HUES6 (cell line): ENCODE measurements around the gene MEI4.
"Not testable (repeated sequence)": the region's sequence is repeated elsewhere in the genome, so short reads cannot be mapped to it uniquely, and the experiment has no call there.

Experiments
- H3K27ac ChIP-seq: 2 replicates; pipeline ENCODE4 v1.7.0; 2013; ENCODE audit warnings: low read depth, mild to moderate bottlenecking, low read length, inconsistent platforms
- H3K27me3 ChIP-seq: 2 replicates; pipeline ENCODE4 v1.6.1; 2013; ENCODE audit warnings: low read length; ENCODE audit not compliant: control insufficient read depth, insufficient read depth
- H3K36me3 ChIP-seq: 2 replicates; pipeline ENCODE4 v1.6.1; 2013; ENCODE audit warnings: low read length; ENCODE audit not compliant: control insufficient read depth, insufficient read depth
- H3K4me1 ChIP-seq: 2 replicates; pipeline ENCODE4 v1.6.1; 2013; ENCODE audit warnings: low read length; ENCODE audit not compliant: control insufficient read depth, insufficient read depth
- H3K4me3 ChIP-seq: 2 replicates; pipeline ENCODE4 v1.5.1; 2013; ENCODE audit warnings: low read depth, low read length
- H3K9ac ChIP-seq: one replicate; pipeline ENCODE4 v1.6.1; 2013; ENCODE audit warnings: mild to moderate bottlenecking, low read length
- H3K9me3 ChIP-seq: 2 replicates; pipeline ENCODE4 v1.6.1; 2013; ENCODE audit warnings: low read depth, low read length; ENCODE audit not compliant: control insufficient read depth, insufficient read depth

Gene MEI4

DNA sequence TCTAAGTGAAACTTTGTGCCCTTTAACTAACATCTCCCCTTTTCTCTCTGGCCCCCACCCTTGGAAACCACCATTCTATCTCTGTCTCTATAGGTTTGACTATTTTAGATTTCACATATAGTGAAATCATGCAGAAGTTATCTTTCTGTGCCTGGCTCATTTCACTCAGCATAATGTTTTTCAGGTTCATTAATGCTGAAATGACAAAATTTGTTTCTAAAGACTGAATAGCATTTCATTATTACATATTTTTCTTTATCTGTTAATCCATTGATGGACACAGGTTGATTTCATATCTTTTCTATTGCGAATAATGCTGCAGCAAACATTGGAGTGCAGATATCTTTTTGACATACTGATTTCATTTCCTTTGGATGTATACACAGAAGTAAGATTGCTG, 30.7 kb downstream of the MEI4 start:
- Histone ChIP-seq H3K27me3 (no peaks in the 10 kb centered on the region), H3K9ac (no peak overlapping the region), H3K27ac (no peak overlapping the region), H3K4me3 (no peak overlapping the region), H3K9me3 (no peaks in the 10 kb centered on the region), H3K4me1 (no peaks in the 10 kb centered on the region), H3K36me3 (no peaks in the 10 kb centered on the region)

DNA sequence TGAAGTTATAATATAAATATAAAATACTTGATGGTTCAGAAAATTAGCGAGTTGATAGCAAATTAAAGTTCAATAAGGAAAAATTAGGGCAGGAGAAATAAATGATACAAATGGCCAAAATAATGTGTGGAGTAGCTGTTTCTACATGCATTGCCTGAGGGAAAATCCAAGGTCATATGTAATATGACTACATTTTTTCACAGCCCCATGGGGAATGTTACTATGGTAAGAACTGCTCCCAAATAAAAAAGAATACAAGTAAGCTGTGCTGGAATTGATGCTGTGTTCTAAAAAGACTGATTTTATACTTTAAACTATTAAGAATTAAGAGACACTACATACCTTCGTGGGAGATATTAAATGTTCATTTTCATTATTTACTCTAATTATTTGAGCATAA, 34.1 kb downstream of the MEI4 start:
- Histone ChIP-seq H3K4me3 (no peak overlapping the region), H3K27ac (no peak overlapping the region), H3K9ac (no peak overlapping the region), H3K9me3 (no peaks in the 10 kb centered on the region), H3K36me3 (no peaks in the 10 kb centered on the region), H3K4me1 (no peaks in the 10 kb centered on the region), H3K27me3 (no peaks in the 10 kb centered on the region)

DNA sequence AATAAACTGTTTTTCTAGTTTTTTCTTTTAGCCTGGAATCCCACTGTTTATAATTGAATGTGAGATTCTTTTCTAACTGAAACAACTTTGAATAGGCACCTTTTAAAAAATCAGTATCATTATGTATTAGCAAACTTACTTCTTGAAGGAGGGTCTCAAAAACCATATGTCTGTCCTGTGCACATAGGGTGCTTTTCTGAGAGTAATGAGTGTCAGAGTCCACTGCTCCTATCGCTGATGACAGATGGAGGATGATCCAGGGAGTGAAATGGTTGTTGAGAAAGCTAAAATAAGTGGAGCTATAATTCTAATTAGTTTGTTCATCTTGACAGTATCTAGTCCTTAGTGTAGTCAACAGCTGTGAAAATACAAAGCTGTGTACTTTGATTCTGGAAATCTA, 35.8 kb downstream of the MEI4 start:
- Histone ChIP-seq H3K27ac (no peak overlapping the region), H3K27me3 (no peaks in the 10 kb centered on the region), H3K4me1 (no peaks in the 10 kb centered on the region)

DNA sequence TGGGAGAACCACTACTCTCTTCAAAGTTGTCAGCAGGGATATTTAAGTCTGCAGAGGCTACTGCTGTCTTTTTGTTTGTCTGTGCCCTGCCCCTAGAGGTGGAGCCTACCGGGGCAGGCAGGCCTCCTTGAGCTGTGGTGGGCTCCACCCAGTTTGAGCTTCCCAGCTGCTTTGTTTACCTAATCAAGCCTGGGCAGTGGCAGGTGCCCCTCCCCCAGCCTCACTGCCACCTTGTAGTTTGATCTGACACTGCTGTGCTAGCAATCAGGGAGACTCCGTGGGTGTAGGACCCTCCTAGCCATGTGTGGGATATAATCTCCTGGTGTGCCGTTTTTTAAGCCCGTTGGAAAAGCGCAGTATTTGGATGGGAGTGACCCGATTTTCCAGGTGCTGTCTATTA, 47.3 kb downstream of the MEI4 start:
- not testable (repeated sequence) for H3K4me3 ChIP-seq, H3K36me3 ChIP-seq, H3K27me3 ChIP-seq, H3K9ac ChIP-seq, H3K4me1 ChIP-seq, H3K27ac ChIP-seq
- peaks cover 13% of the 10 kb centered on the region for H3K9me3 ChIP-seq

More for the DNA sequence above, 35.8 kb downstream of the MEI4 start:
- Histone ChIP-seq H3K36me3 (no peaks in the 10 kb centered on the region), H3K4me3 (no peak overlapping the region), H3K9ac (no peak overlapping the region), H3K9me3 (no peaks in the 10 kb centered on the region)

DNA sequence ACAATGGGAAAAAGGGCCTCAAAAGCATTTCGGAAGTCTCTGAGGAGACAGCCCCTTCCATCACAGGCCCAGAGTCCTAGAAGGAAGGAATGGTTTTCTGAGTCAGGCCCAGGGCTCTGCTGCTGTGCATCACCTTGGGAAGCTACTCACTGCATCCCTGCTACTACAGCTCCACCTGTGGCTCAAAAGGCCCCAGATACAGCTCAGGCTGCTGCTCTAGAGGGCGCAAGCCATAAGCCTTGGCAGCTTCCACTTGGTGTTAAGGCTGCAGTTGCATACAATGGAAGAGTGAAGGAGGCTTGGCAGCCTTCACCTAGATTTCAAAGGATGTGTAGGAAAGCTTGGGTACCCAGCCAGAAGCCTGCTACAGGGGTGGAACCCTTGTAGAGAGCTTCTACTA, 54.8 kb downstream of the MEI4 start:
- H3K4me1 ChIP-seq: peaks cover 8% of the 10 kb centered on the region; the same call in 1 of the 2 replicates
- no peak overlapping the region for H3K27ac ChIP-seq
- no peak overlapping the region for H3K9ac ChIP-seq
- no peaks in the 10 kb centered on the region for H3K36me3 ChIP-seq
- no peaks in the 10 kb centered on the region for H3K27me3 ChIP-seq
- peaks cover 17% of the 10 kb centered on the region for H3K9me3 ChIP-seq
- no peak overlapping the region for H3K4me3 ChIP-seq

DNA sequence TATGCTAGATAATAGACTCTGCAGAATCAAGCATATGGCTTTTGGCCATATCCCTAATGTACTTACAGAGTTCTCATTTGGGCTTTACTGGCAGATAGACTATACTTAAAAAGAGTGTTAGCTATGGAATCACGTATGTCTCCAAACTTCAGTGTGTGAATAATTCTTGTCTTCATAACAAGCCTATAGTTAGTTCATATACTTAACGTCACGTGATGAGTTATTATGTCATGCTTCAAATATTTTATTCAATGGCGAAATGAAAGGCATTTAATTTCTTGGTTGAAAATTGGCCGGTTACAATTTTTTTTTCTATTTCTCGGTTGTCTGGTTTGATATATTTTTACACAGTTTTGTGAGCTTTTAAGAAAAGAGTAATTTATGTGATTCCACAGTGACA, 62.7 kb downstream of the MEI4 start:
- Histone ChIP-seq H3K4me1 (peaks cover 10% of the 10 kb centered on the region), H3K36me3 (no peaks in the 10 kb centered on the region), H3K9me3 (no peaks in the 10 kb centered on the region), H3K9ac (no peak overlapping the region), H3K4me3 (no peak overlapping the region), H3K27me3 (no peaks in the 10 kb centered on the region), H3K27ac (peak overlapping the region; percentile 85; the same call in 1 of the 2 replicates)

DNA sequence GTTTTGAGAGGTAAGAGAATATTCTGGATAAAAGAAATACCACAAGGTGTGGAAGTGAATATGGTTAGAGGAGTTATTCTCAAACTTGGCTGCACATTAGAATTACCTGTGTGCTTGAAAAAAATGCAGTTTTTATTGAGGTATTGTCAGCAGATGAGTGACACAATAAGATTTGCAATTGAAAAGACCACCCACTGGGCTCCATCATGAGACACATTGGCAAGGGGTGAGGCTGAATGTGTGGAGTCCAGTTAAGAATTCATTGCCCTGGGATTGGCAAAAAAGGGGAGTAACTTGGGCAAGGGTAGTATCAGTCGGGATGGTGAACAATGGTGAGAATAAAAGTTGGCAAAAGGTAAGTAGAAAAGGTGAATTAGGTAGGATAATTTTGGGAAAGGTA, 63.5 kb downstream of the MEI4 start:
- H3K36me3 ChIP-seq: no peaks in the 10 kb centered on the region
- no peaks in the 10 kb centered on the region for H3K27me3 ChIP-seq
- no peaks in the 10 kb centered on the region for H3K9me3 ChIP-seq
- peaks cover 10% of the 10 kb centered on the region for H3K4me1 ChIP-seq
- H3K27ac ChIP-seq: peak overlapping the region; percentile 85
- no peak overlapping the region for H3K4me3 ChIP-seq
- no peak overlapping the region for H3K9ac ChIP-seq

DNA sequence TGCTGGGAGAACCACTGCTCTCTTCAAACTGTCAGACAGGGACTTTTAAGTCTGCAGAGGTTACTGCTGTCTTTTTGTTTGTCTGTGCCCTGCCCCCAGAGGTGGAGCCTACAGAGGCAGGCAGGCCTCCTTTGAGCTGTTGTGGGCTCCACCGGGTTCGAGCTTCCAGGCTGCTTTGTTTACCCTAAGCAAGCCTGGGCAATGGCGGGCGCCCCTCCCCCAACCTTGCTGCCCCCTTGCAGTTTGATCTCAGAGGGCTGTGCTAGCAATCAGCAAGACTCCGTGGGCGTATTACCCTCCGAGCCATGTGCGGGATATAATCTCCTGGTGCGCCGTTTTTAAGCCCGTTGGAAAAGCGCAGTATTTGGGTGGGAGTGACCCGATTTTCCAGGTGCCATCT, 83.2 kb downstream of the MEI4 start:
- H3K4me3 ChIP-seq, H3K27ac ChIP-seq, H3K4me1 ChIP-seq, H3K36me3 ChIP-seq, H3K27me3 ChIP-seq, H3K9ac ChIP-seq: not testable (repeated sequence)
- H3K9me3 ChIP-seq: peaks cover 18% of the 10 kb centered on the region

DNA sequence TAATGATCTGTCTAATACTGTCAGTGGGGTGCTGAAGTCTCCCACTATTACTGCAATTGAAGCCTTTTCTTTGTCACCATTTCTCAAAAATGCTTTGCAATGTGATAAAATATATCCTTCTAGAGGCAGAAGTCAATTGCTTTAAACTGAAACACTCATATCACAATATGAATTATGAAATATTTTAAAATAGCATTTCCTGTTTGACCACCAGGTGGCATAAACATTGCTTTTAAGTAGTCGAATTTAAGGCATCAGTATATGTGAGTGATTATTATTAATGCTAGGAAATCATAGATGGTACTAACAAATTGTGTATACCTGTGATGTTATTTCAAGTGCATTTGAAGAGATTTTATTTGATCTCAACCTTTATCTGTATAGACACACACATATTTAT, 87.5 kb downstream of the MEI4 start:
- Histone ChIP-seq H3K9me3 (peaks cover 18% of the 10 kb centered on the region), H3K36me3 (no peaks in the 10 kb centered on the region), H3K4me3 (no peak overlapping the region), H3K27me3 (no peaks in the 10 kb centered on the region), H3K9ac (no peak overlapping the region), H3K27ac (no peak overlapping the region), H3K4me1 (no peaks in the 10 kb centered on the region)

DNA sequence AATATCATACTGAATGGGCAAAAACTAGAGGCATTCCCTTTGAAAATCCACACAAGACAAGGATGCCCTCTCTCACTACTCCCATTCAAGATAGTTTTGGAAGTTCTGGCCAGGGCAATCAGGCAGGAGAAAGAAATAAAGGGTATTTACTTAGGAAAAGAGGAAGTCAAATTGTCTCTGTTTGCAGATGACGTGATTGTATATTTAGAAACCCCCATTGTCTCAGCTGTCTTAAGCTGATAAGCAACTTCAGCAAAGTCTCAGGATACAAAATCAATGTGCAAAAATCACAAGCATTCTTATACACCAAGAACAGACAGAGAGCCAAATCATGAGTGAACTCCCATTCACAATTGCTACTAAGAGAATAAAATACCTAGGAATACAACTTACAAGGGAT, 99.3 kb downstream of the MEI4 start:
- H3K9me3 ChIP-seq: peaks cover 13% of the 10 kb centered on the region
- H3K27me3 ChIP-seq, H3K4me1 ChIP-seq, H3K36me3 ChIP-seq, H3K27ac ChIP-seq, H3K4me3 ChIP-seq, H3K9ac ChIP-seq: not testable (repeated sequence)

DNA sequence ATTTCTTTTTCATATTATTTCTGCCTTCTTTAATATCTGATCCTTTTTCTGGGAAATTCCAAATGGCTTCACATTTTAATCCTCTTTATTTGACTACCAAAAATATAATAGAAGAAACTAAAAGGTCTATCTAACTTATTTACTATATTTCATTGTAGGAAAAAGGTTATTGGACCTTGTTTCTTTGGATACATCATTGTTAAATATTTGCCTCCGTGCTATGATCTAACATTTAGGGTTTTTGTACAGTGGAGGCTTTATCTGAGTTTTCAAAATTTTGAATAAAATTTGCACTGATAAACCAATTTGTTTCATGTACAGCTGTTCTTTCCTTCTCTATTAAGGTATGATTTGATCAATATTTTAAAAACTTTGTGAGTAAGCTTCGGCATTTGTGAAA, 109.5 kb downstream of the MEI4 start:
- no peak overlapping the region for H3K9ac ChIP-seq
- no peak overlapping the region for H3K4me3 ChIP-seq
- H3K36me3 ChIP-seq: no peaks in the 10 kb centered on the region
- no peak overlapping the region for H3K27ac ChIP-seq
- H3K4me1 ChIP-seq: no peaks in the 10 kb centered on the region
- H3K27me3 ChIP-seq: no peaks in the 10 kb centered on the region
- H3K9me3 ChIP-seq: no peaks in the 10 kb centered on the region

DNA sequence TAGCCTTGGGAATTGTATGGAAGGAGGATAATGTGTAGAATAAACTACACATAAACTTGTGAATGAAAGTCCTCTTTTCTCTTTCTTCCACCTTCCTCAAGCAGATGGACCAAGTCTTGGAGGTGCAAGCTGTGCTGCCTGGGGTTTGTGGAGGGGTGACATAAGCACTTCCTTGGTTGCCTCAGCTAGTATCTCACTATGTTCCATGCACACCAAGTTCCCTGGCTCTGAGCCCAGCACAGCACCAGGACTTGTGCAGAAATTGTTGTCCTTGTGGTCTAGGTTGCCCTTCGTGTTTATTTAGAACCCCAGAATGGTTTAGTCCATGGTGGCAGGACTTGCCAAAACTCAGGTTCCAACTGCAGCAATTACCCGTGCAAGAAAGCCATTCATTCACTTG, 110.3 kb downstream of the MEI4 start:
- Histone ChIP-seq H3K9me3 (no peaks in the 10 kb centered on the region), H3K4me1 (no peaks in the 10 kb centered on the region), H3K4me3 (no peak overlapping the region), H3K9ac (no peak overlapping the region), H3K27me3 (no peaks in the 10 kb centered on the region), H3K27ac (no peak overlapping the region), H3K36me3 (no peaks in the 10 kb centered on the region)
